HEK293T (cell line): ENCODE data around the gene ADAM21.
"Not testable (repeated sequence)": the region's sequence is repeated elsewhere in the genome, so short reads cannot be mapped to it uniquely, and the experiment has no call there.

Experiments used
- ARNT ChIP-seq: fragments of 450-650 bp; IDR thresholded peaks from 2 replicates; pipeline ENCODE4 v1.6.1; 2017; ENCODE audit warnings: mild to moderate bottlenecking
- FOXA1 ChIP-seq: fragments of 450-650 bp; IDR thresholded peaks from 2 replicates; pipeline ENCODE4 v1.6.1; 2016; ENCODE audit warnings: mild to moderate bottlenecking
- FOXK2 ChIP-seq: fragments of 450-650 bp; IDR thresholded peaks from 2 replicates; pipeline ENCODE4 v1.6.1; 2016; ENCODE audit warnings: mild to moderate bottlenecking
- SP1 ChIP-seq: fragments of 450-650 bp; IDR thresholded peaks from 2 replicates; pipeline ENCODE4 v1.6.1; 2017

GRCh38 chr14:70403335-70403734 is 48.6 kb upstream of the ADAM21 start:
- not testable (repeated sequence) for TF ChIP-seq FOXA1, SP1, FOXK2, ARNT
